IMR-90 (cell line): ENCODE data around the gene CD80. TPM values are rescaled to one million over a fixed set of nuclear protein-coding genes. Genes with fewer than 3 reads are reported as not detected.

Experiments
- ATAC-seq: fragments of 200-7000 bp; cut with Tn5 transposase; 2 replicates; pipeline ENCODE4 v1.9.1; 2020; ENCODE audit warnings: low read depth, mild to moderate bottlenecking, moderate library complexity
- BruUV-seq: library from RNA; stranded (reverse); fragments of 400-500 nt; replicated peaks from 2 replicates; lab custom pipeline; 2021; lab: Mats Ljungman, UMichigan
- CTCF ChIA-PET: fragments of 300-600 bp; formaldehyde crosslinking; extraction: SDS; loops from one replicate; lab custom pipeline; 2021; ENCODE audit warnings: antibody characterized with exemption; lab: Yijun Ruan, JAX
- POLR2A ChIA-PET: fragments of 300-600 bp; sonication (Branson Sonifier 250); formaldehyde crosslinking; loops from one replicate; lab custom pipeline; 2022; ENCODE audit warnings: antibody characterized with exemption; ENCODE audit not compliant: unreplicated experiment; lab: Charles Lee
- DNase-seq: peaks from one replicate; pipeline ENCODE4 v3.0.0; 2013
- H2AFZ ChIP-seq: replicated peaks from 2 replicates; pipeline ENCODE3; 2013; ENCODE audit warnings: low read length, mild to moderate bottlenecking; ENCODE audit not compliant: poor library complexity
- H2AK5ac ChIP-seq: 2 replicates; pipeline ENCODE4 v1.6.1; 2013; ENCODE audit warnings: low read depth, low read length, inconsistent platforms
- H2AK9ac ChIP-seq: replicated peaks from 2 replicates; pipeline ENCODE3; 2013; ENCODE audit warnings: mild to moderate bottlenecking, low read depth, low read length, moderate library complexity; ENCODE audit not compliant: poor library complexity
- H2BK120ac ChIP-seq: 2 replicates; pipeline ENCODE4 v1.6.1; 2013; ENCODE audit warnings: low read depth, low read length, inconsistent platforms
- H2BK15ac ChIP-seq: 3 replicates; pipeline ENCODE4 v1.6.1; 2013; ENCODE audit warnings: low read depth, low read length, inconsistent platforms
- H2BK20ac ChIP-seq: 2 replicates; pipeline ENCODE4 v1.6.1; 2013; ENCODE audit warnings: low read depth, mild to moderate bottlenecking, inconsistent platforms, low read length, moderate library complexity
- H2BK5ac ChIP-seq: 2 replicates; pipeline ENCODE4 v1.6.1; 2013; ENCODE audit warnings: mild to moderate bottlenecking, low read depth, low read length, inconsistent platforms; ENCODE audit not compliant: poor library complexity, severe bottlenecking
- H3K14ac ChIP-seq: replicated peaks from 2 replicates; pipeline ENCODE4 v1.6.1; 2013; ENCODE audit warnings: low read depth, low read length, inconsistent platforms
- H3K18ac ChIP-seq: 2 replicates; pipeline ENCODE4 v1.6.1; 2013; ENCODE audit warnings: low read depth, low read length, control low read depth
- H3K23ac ChIP-seq: 2 replicates; pipeline ENCODE4 v1.6.1; 2013; ENCODE audit warnings: low read depth, low read length, inconsistent platforms
- H3K27ac ChIP-seq: 2 replicates; pipeline ENCODE4 v1.5.1; 2013; ENCODE audit warnings: mild to moderate bottlenecking, control low read depth, low read length; ENCODE audit not compliant: insufficient read depth
- H3K27me3 ChIP-seq: 2 replicates; pipeline ENCODE4 v1.6.1; 2013; ENCODE audit warnings: low read length; ENCODE audit not compliant: control insufficient read depth, insufficient read depth
- H3K36me3 ChIP-seq: 2 replicates; pipeline ENCODE4 v1.6.1; 2013; ENCODE audit warnings: low read length, mixed read lengths; ENCODE audit not compliant: control insufficient read depth, insufficient read depth
- H3K4ac ChIP-seq: 2 replicates; pipeline ENCODE4 v1.6.1; 2013; ENCODE audit warnings: low read depth, low read length, inconsistent platforms
- H3K4me1 ChIP-seq: 2 replicates; pipeline ENCODE4 v1.6.1; 2013; ENCODE audit warnings: low read length, mixed read lengths; ENCODE audit not compliant: control insufficient read depth, insufficient read depth
- H3K4me2 ChIP-seq: 2 replicates; pipeline ENCODE4 v1.6.1; 2013; ENCODE audit warnings: low read depth, mild to moderate bottlenecking, control low read depth, low read length, moderate library complexity
- H3K4me3 ChIP-seq: 2 replicates; pipeline ENCODE4 v1.5.1; 2013; ENCODE audit warnings: low read depth, mild to moderate bottlenecking, control low read depth, low read length, moderate library complexity; ENCODE audit not compliant: insufficient read depth
- H3K56ac ChIP-seq: 2 replicates; pipeline ENCODE4 v1.6.1; 2013; ENCODE audit warnings: low read length, inconsistent platforms; ENCODE audit not compliant: insufficient read depth; ENCODE audit errors: extremely low read depth
- H3K79me1 ChIP-seq, 2 experiments: 2 replicates each; pipeline ENCODE4 v1.6.1; 2013; ENCODE audit warnings: low read length in 2 of 2, inconsistent platforms in 1 of 2, low read depth in 1 of 2
- H3K9ac ChIP-seq: 2 replicates; pipeline ENCODE4 v1.6.1; 2013; ENCODE audit warnings: low read depth, low read length, control low read depth
- H3K9me1 ChIP-seq: 2 replicates; pipeline ENCODE4 v1.6.1; 2013; ENCODE audit warnings: low read length, inconsistent platforms; ENCODE audit not compliant: insufficient read depth
- H3K9me3 ChIP-seq: 2 replicates; pipeline ENCODE4 v1.6.1; 2013; ENCODE audit warnings: low read length; ENCODE audit not compliant: control insufficient read depth, insufficient read depth
- H4K20me1 ChIP-seq: 2 replicates; pipeline ENCODE4 v1.6.1; 2013; ENCODE audit warnings: low read length, inconsistent platforms; ENCODE audit not compliant: insufficient read depth
- H4K5ac ChIP-seq: 2 replicates; pipeline ENCODE4 v1.6.1; 2013; ENCODE audit warnings: mild to moderate bottlenecking, low read depth, low read length, control low read depth
- H4K8ac ChIP-seq, 2 experiments: 2 replicates each; pipeline ENCODE4 v1.6.1; 2013; ENCODE audit warnings: low read depth in 2 of 2, low read length in 2 of 2, control low read depth in 1 of 2, inconsistent platforms in 1 of 2
- H4K91ac ChIP-seq: 2 replicates; pipeline ENCODE4 v1.6.1; 2013; ENCODE audit warnings: low read depth, low read length, inconsistent platforms; ENCODE audit not compliant: insufficient read depth
- BHLHE40 ChIP-seq: fragments of 150-350 bp; IDR thresholded peaks from 2 replicates; pipeline ENCODE4 v1.6.1; 2016; ENCODE audit warnings: mild to moderate bottlenecking, low read depth, low read length
- CEBPB ChIP-seq: IDR thresholded peaks from 2 replicates; pipeline ENCODE4 v1.6.1; 2012; ENCODE audit warnings: low read depth, low read length, improper control_type of control experiment
- CHD1 ChIP-seq: IDR thresholded peaks from 2 replicates; pipeline ENCODE4 v1.6.1; 2012; ENCODE audit warnings: low read depth, low read length, improper control_type of control experiment
- FOS ChIP-seq: fragments of 150-350 bp; IDR thresholded peaks from 2 replicates; pipeline ENCODE4 v1.6.1; 2016; ENCODE audit warnings: low read depth, low read length
- NFE2L2 ChIP-seq: fragments of 150-350 bp; IDR thresholded peaks from 2 replicates; pipeline ENCODE4 v1.6.1; 2016; ENCODE audit warnings: low read depth, mild to moderate bottlenecking, low read length
- POLR2A ChIP-seq: IDR thresholded peaks from 2 replicates; pipeline ENCODE4 v1.6.1; 2012; ENCODE audit warnings: mild to moderate bottlenecking, low read depth, low read length
- RAD21 ChIP-seq: IDR thresholded peaks from 2 replicates; pipeline ENCODE4 v1.6.1; 2012; ENCODE audit warnings: low read length, improper control_type of control experiment
- RCOR1 ChIP-seq: IDR thresholded peaks from 2 replicates; pipeline ENCODE4 v1.6.1; 2012; ENCODE audit warnings: mild to moderate bottlenecking, low read length, improper control_type of control experiment; ENCODE audit not compliant: insufficient replicate concordance
- RFX5 ChIP-seq: IDR thresholded peaks from 2 replicates; pipeline ENCODE4 v1.8.0; 2012; ENCODE audit warnings: low read depth, mild to moderate bottlenecking, low read length, moderate library complexity
- SMC3 ChIP-seq: fragments of 150-350 bp; IDR thresholded peaks from 2 replicates; pipeline ENCODE4 v1.6.1; 2016; ENCODE audit warnings: low read depth, mild to moderate bottlenecking, antibody characterized with exemption, low read length, moderate library complexity
- WGBS, 2 experiments: methylation state at CpG; one replicate each; pipeline versions ENCODE4 v1.1.5 to v1.1.7; 2013; ENCODE audit warnings: missing lambda C conversion rate in 2 of 2; ENCODE audit not compliant: insufficient read length in 1 of 2; ENCODE audit errors: extremely low coverage in 2 of 2; 5-methylcytosine and 5-hydroxymethylcytosine counted together
- dilution Hi-C: fragments of 300-500 bp; cut with HindIII; formaldehyde crosslinking; loops from one replicate; pipeline ENCODE4 v1.14.3; 2018; ENCODE audit warnings: low sequenced_read_pairs; ENCODE audit not compliant: unreplicated experiment
- in situ Hi-C: fragments of 300-500 bp; cut with MboI; formaldehyde crosslinking; loops from 3 replicates; pipeline ENCODE4 v1.14.3; 2019; ENCODE audit warnings: low sequenced_read_pairs, inconsistent platforms, mixed read lengths
- intact Hi-C: fragments of 100-400 bp; cut with micrococcal nuclease; formaldehyde crosslinking; loops from 2 replicates; pipeline ENCODE4 v1.10.0; 2022
- polyA plus RNA-seq, 3 experiments: library from polyadenylated mRNA; depleted of rRNA; stranded (reverse); fragments of >200 nt; gene quantifications; 2 replicates each; pipeline ENCODE4 v1.2.3, GENCODE V29; 2012; ENCODE audit warnings: low replicate concordance in 1 of 3
- total RNA-seq: library from RNA; depleted of rRNA; stranded (reverse); fragments of >200 nt; gene quantifications from 2 replicates; pipeline ENCODE4 v1.2.3, GENCODE V29; 2012
- TF ChIP-seq, protein P1 (sequence below): conservative IDR thresholded peaks from 2 replicates; pipeline ENCODE4 v1.5.1; 2012; ENCODE audit warnings: mild to moderate bottlenecking, low read depth, low read length, improper control_type of control experiment
- TF ChIP-seq, protein P2 (sequence below): fragments of 150-350 bp; IDR thresholded peaks from 2 replicates; pipeline ENCODE4 v1.6.1; 2016; ENCODE audit warnings: low read depth, mild to moderate bottlenecking, low read length, moderate library complexity, borderline replicate concordance

The CD80 gene
- total and polyA plus RNA-seq, 2 of the 4 experiments (the other 2 are of a cell fraction), result not detected

DNA sequence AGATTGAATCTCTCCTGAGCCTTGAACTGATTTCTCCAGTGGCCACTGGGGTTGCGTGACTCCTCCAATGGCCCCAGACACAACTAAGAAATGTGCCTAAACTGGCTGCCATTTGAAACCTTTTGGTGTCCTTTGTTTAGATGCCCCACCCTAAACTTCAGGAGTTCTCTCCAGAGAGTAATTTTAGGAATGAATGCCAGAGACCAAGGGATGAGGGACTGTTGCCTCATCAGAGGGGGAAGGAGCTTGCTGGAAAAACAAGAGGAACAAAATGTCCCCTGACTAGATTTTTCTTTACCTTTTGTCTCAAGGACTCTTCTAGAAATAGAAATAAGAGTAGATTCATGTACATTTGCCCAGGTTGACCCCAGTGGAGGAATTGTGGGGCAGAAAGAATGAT is 11.8 kb upstream of the CD80 start:
- Histone ChIP-seq H3K9me1 (no peaks in the 10 kb centered on the region), H4K5ac (no peak overlapping the region), H2AK5ac (no peak overlapping the region), H3K56ac (no peak overlapping the region), H4K8ac (no peak overlapping the region), H3K9me3 (no peaks in the 10 kb centered on the region), H3K79me1 (no peaks in the 10 kb centered on the region), H2AFZ (no peak overlapping the region), H3K27me3 (peaks cover 4% of the 10 kb centered on the region), H3K4me2 (no peak overlapping the region), H3K36me3 (no peaks in the 10 kb centered on the region), H2BK20ac (no peak overlapping the region), H2BK5ac (no peak overlapping the region), H3K23ac (no peak overlapping the region), H3K14ac (no peak overlapping the region), H4K91ac (no peak overlapping the region), H3K4me3 (no peak overlapping the region), H4K20me1 (no peaks in the 10 kb centered on the region), H3K9ac (no peak overlapping the region), H2BK120ac (no peak overlapping the region), H3K4ac (no peak overlapping the region), H3K4me1 (no peaks in the 10 kb centered on the region), H3K18ac (no peak overlapping the region), H2BK15ac (no peak overlapping the region), H3K27ac (no peak overlapping the region), H2AK9ac (no peak overlapping the region)
- intact Hi-C loops (no loop called here), dilution Hi-C loops (no loop called here), in situ Hi-C loops (no loop called here)
- ChIA-PET CTCF (no interaction called here), POLR2A (no interaction called here)
- BruUV-seq, result no TSS peak
- ATAC-seq (no peak), DNase-seq (no peak)
- TF ChIP-seq, protein P1, sequence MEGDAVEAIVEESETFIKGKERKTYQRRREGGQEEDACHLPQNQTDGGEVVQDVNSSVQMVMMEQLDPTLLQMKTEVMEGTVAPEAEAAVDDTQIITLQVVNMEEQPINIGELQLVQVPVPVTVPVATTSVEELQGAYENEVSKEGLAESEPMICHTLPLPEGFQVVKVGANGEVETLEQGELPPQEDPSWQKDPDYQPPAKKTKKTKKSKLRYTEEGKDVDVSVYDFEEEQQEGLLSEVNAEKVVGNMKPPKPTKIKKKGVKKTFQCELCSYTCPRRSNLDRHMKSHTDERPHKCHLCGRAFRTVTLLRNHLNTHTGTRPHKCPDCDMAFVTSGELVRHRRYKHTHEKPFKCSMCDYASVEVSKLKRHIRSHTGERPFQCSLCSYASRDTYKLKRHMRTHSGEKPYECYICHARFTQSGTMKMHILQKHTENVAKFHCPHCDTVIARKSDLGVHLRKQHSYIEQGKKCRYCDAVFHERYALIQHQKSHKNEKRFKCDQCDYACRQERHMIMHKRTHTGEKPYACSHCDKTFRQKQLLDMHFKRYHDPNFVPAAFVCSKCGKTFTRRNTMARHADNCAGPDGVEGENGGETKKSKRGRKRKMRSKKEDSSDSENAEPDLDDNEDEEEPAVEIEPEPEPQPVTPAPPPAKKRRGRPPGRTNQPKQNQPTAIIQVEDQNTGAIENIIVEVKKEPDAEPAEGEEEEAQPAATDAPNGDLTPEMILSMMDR, result no peak
- no peak for TF ChIP-seq NFE2L2
- no peak for TF ChIP-seq POLR2A
- TF ChIP-seq CEBPB, result no peak
- TF ChIP-seq, protein P2, sequence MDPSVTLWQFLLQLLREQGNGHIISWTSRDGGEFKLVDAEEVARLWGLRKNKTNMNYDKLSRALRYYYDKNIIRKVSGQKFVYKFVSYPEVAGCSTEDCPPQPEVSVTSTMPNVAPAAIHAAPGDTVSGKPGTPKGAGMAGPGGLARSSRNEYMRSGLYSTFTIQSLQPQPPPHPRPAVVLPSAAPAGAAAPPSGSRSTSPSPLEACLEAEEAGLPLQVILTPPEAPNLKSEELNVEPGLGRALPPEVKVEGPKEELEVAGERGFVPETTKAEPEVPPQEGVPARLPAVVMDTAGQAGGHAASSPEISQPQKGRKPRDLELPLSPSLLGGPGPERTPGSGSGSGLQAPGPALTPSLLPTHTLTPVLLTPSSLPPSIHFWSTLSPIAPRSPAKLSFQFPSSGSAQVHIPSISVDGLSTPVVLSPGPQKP, result no peak
- no peak for TF ChIP-seq RFX5
- TF ChIP-seq BHLHE40, result no peak
- TF ChIP-seq RCOR1, result no peak
- no peak for TF ChIP-seq RAD21
- TF ChIP-seq CHD1, result no peak
- no peak for TF ChIP-seq SMC3
- no peak for TF ChIP-seq FOS
- WGBS, 2 experiments, result 86% methylated on average over 1 of the region's 1 CpG; no CpG with 5 or more reads in 1 of the 2 experiments
